Breast epithelium (tissue), 3 donors: ENCODE data around the gene ALDH2.

Experiments used
- CTCF ChIP-seq, 3 donors: fragments of 450-650 bp; IDR thresholded peaks; one replicate each; pipeline ENCODE4 v1.5.1; 2016 to 2017; ENCODE audit warnings: antibody characterized with exemption in 3 of 3, mild to moderate bottlenecking in 3 of 3, moderate library complexity in 3 of 3
- POLR2A ChIP-seq: fragments of 450-650 bp; IDR thresholded peaks from one replicate; pipeline ENCODE4 v1.6.1; 2016; ENCODE audit warnings: antibody characterized with exemption, mild to moderate bottlenecking, moderate library complexity
- POLR2AphosphoS5 ChIP-seq, 3 donors: sonication (generic); formaldehyde crosslinking; IDR thresholded peaks; one replicate each; pipeline ENCODE4 v1.6.1; 2017; ENCODE audit warnings: antibody characterized with exemption in 3 of 3

GRCh38 chr12:111758120-111758561 is 8.6 kb upstream of the ALDH2 start:
- TF ChIP-seq POLR2AphosphoS5 (IDR thresholded peaks at IDR 0.05), result no peak
- no peak for TF ChIP-seq CTCF (IDR thresholded peaks at IDR 0.05)
- no peak for TF ChIP-seq POLR2A
